HepG2 (cell line): ENCODE measurements around the gene COLGALT1. TPM values are rescaled to one million over a fixed set of nuclear protein-coding genes. Genes with fewer than 3 reads are reported as not detected.

ENCODE experiments used
- ASH2L ChIP-seq: fragments of 300-600, 200-600 bp; sonication (generic); IDR thresholded peaks from 2 replicates; pipeline ENCODE4 v1.7.0; 2017; ENCODE audit warnings: low read depth, mild to moderate bottlenecking, moderate library complexity, mixed read lengths, low read length; ENCODE audit not compliant: insufficient read length
- ATAD3A ChIP-seq: sonication (generic); formaldehyde crosslinking; IDR thresholded peaks from 2 replicates; pipeline ENCODE4 v1.4.0; 2020; ENCODE audit warnings: missing genetic modification reagents
- DNMT3B ChIP-seq: conservative IDR thresholded peaks from 2 replicates; pipeline ENCODE4 v1.6.1; 2016; ENCODE audit warnings: missing biosample characterization, control low read depth
- KDM2A ChIP-seq: sonication (generic); formaldehyde crosslinking; IDR thresholded peaks from 2 replicates; pipeline ENCODE4 v1.4.0; 2020; ENCODE audit warnings: low read depth, missing genetic modification reagents, borderline replicate concordance
- KLF15 ChIP-seq: sonication (generic); formaldehyde crosslinking; IDR thresholded peaks from 2 replicates; pipeline ENCODE4 v1.8.1; 2023; ENCODE audit warnings: borderline replicate concordance, mild to moderate bottlenecking, inconsistent platforms, missing genetic modification reagents, mixed read lengths
- MTF1 ChIP-seq: sonication (generic); formaldehyde crosslinking; IDR thresholded peaks from 2 replicates; pipeline ENCODE4 v1.5.0; 2020; ENCODE audit warnings: missing genetic modification reagents
- SCMH1 ChIP-seq: sonication (generic); formaldehyde crosslinking; IDR thresholded peaks from 2 replicates; pipeline ENCODE4 v1.9.0; 2021; ENCODE audit warnings: missing genetic modification reagents, mild to moderate bottlenecking, borderline replicate concordance
- SMC3 ChIP-seq: IDR thresholded peaks from 2 replicates; pipeline ENCODE4 v1.6.1; 2011; ENCODE audit warnings: low read length, improper control_type of control experiment
- SRSF1 ChIP-seq: fragments of 200-400 bp; formaldehyde crosslinking; optimal IDR thresholded peaks from 2 replicates; pipeline ENCODE3; 2017; ENCODE audit warnings: mild to moderate bottlenecking, low read depth, low read length, moderate library complexity
- TBX2 ChIP-seq: sonication (generic); formaldehyde crosslinking; IDR thresholded peaks from 2 replicates; pipeline ENCODE4 v1.5.0; 2020; ENCODE audit warnings: missing genetic modification reagents, mild to moderate bottlenecking, borderline replicate concordance
- ZNF205 ChIP-seq: IDR thresholded peaks from 2 replicates; pipeline ENCODE4 v1.6.1; 2018; ENCODE audit warnings: missing biosample characterization, missing genetic modification reagents
- ZNF337 ChIP-seq: sonication (generic); formaldehyde crosslinking; IDR thresholded peaks from 2 replicates; pipeline ENCODE4 v1.5.1; 2020; ENCODE audit warnings: missing genetic modification reagents, low read depth, mild to moderate bottlenecking, borderline replicate concordance
- ZNF496 ChIP-seq: sonication (generic); formaldehyde crosslinking; IDR thresholded peaks from 2 replicates; pipeline ENCODE4 v1.8.1; 2023; ENCODE audit warnings: mild to moderate bottlenecking, moderate library complexity, missing genetic modification reagents; ENCODE audit not compliant: insufficient replicate concordance
- ZNF501 ChIP-seq: sonication (generic); formaldehyde crosslinking; IDR thresholded peaks from 2 replicates; pipeline ENCODE4 v1.5.1; 2020; ENCODE audit warnings: mild to moderate bottlenecking, moderate library complexity, missing genetic modification reagents
- ZNF616 ChIP-seq: sonication (generic); formaldehyde crosslinking; IDR thresholded peaks from 2 replicates; pipeline ENCODE4 v1.5.0; 2020; ENCODE audit warnings: low read depth, mild to moderate bottlenecking, missing genetic modification reagents
- ZNF816 ChIP-seq: sonication (generic); formaldehyde crosslinking; IDR thresholded peaks from 2 replicates; pipeline ENCODE4 v1.8.0; 2022; ENCODE audit warnings: missing genetic modification reagents, mild to moderate bottlenecking, borderline replicate concordance
- ZSCAN20 ChIP-seq: sonication (generic); formaldehyde crosslinking; IDR thresholded peaks from 2 replicates; pipeline ENCODE4 v1.4.0; 2020; ENCODE audit warnings: missing genetic modification reagents, mild to moderate bottlenecking, borderline replicate concordance
- polyA plus RNA-seq, 8 experiments: library from polyadenylated mRNA; depleted of rRNA in 3 of 8; stranded (reverse) in 7 of 8; unstranded in 1 of 8; fragments of >200 nt; fragmentation: Illumina TruSeq in 4 of 8; extraction: Trizol in 4 of 8; gene quantifications; 2 replicates each; pipeline versions ENCODE4 v1.2.1 to v1.2.3, GENCODE V29; 2011 to 2016; ENCODE audit warnings: low read depth in 4 of 8, missing spikeins in 1 of 8, mixed read lengths in 1 of 8; ENCODE audit not compliant: insufficient read depth in 1 of 8
- total RNA-seq, 5 experiments: library from RNA; depleted of rRNA; stranded (reverse); fragments of >200 nt; fragmentation: Illumina TruSeq; extraction: Trizol; gene quantifications; 2 replicates each; pipeline ENCODE4 v1.2.3, GENCODE V29; 2016; ENCODE audit warnings: low read depth in 1 of 5
- TF ChIP-seq, protein P1 (sequence below): sonication (generic); formaldehyde crosslinking; IDR thresholded peaks from 2 replicates; pipeline ENCODE4 v1.4.0; 2020; ENCODE audit warnings: missing genetic modification reagents, borderline replicate concordance
- TF ChIP-seq, protein P2 (sequence below): sonication (generic); formaldehyde crosslinking; IDR thresholded peaks from 2 replicates; pipeline ENCODE4 v1.4.0; 2020; ENCODE audit warnings: low read depth, missing genetic modification reagents
- TF ChIP-seq, protein P3 (sequence below): IDR thresholded peaks from 2 replicates; pipeline ENCODE4 v1.6.1; 2012; ENCODE audit warnings: inconsistent platforms

COLGALT1 gene
- total and polyA plus RNA-seq, 2 of the 13 experiments (the other 11 are each of a cell fraction or from before 2014, with no cell fraction given), result 58.0 to 211 TPM

DNA sequence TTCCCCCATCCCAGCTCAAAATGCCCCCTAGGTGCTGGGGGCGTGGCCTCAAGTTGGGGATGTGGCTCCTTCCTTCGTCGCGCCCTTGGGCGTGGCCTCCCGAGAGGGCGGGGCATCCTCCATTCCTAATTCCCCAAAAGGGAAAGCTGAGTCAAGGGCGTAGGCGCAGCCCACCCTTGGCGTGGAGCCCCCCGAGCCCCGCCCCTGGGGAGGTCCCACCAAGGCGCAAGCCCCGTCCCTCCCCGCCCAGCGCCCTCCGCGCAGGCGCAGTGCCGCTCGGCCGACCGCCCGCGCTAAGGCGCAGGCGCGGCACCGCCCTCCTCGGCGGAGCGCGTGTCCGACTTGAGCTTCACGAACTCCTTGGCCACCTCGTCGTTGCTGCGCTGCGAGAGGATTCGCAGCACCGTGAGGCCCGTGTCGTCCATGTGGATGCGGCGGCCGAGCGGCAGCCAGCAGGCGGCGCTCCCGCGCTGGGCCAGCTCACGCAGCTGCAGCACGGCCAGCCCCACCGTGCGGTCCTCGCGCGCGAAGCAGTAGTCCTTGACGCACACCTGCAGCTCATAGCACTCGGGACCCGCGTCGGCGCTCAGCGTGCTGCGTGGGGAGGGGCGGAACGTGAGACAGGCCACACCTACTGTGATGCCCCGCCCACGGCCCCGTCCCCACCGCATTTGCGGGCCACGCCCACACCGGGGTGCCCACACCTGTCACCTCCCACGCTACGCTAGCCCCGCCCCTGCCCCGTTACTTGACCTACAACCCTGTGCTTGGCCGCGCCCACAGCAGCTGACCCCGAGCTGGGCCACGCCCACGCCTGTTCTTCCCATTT, 50.5 kb downstream of the COLGALT1 start (continued):
- TF ChIP-seq ZNF337 (CRISPR knock-in tag), result peak; percentile 98; the same call in 1 of the 2 replicates
- no peak for TF ChIP-seq ATAD3A (CRISPR knock-in tag)
- TF ChIP-seq ZNF501 (CRISPR knock-in tag), result peak; percentile 97
- TF ChIP-seq SMC3, result no peak; the same call in 1 of the 2 replicates
- TF ChIP-seq ZNF496, result peak; percentile 63
- TF ChIP-seq KLF15 (CRISPR knock-in tag), result peak; percentile 97
- peak; percentile 75 for TF ChIP-seq SRSF1
- TF ChIP-seq, protein P1, sequence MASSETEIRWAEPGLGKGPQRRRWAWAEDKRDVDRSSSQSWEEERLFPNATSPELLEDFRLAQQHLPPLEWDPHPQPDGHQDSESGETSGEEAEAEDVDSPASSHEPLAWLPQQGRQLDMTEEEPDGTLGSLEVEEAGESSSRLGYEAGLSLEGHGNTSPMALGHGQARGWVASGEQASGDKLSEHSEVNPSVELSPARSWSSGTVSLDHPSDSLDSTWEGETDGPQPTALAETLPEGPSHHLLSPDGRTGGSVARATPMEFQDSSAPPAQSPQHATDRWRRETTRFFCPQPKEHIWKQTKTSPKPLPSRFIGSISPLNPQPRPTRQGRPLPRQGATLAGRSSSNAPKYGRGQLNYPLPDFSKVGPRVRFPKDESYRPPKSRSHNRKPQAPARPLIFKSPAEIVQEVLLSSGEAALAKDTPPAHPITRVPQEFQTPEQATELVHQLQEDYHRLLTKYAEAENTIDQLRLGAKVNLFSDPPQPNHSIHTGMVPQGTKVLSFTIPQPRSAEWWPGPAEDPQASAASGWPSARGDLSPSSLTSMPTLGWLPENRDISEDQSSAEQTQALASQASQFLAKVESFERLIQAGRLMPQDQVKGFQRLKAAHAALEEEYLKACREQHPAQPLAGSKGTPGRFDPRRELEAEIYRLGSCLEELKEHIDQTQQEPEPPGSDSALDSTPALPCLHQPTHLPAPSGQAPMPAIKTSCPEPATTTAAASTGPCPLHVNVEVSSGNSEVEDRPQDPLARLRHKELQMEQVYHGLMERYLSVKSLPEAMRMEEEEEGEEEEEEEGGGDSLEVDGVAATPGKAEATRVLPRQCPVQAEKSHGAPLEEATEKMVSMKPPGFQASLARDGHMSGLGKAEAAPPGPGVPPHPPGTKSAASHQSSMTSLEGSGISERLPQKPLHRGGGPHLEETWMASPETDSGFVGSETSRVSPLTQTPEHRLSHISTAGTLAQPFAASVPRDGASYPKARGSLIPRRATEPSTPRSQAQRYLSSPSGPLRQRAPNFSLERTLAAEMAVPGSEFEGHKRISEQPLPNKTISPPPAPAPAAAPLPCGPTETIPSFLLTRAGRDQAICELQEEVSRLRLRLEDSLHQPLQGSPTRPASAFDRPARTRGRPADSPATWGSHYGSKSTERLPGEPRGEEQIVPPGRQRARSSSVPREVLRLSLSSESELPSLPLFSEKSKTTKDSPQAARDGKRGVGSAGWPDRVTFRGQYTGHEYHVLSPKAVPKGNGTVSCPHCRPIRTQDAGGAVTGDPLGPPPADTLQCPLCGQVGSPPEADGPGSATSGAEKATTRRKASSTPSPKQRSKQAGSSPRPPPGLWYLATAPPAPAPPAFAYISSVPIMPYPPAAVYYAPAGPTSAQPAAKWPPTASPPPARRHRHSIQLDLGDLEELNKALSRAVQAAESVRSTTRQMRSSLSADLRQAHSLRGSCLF (CRISPR knock-in tag), result peak; percentile 33; the same call in 1 of the 2 replicates
- TF ChIP-seq, protein P2, sequence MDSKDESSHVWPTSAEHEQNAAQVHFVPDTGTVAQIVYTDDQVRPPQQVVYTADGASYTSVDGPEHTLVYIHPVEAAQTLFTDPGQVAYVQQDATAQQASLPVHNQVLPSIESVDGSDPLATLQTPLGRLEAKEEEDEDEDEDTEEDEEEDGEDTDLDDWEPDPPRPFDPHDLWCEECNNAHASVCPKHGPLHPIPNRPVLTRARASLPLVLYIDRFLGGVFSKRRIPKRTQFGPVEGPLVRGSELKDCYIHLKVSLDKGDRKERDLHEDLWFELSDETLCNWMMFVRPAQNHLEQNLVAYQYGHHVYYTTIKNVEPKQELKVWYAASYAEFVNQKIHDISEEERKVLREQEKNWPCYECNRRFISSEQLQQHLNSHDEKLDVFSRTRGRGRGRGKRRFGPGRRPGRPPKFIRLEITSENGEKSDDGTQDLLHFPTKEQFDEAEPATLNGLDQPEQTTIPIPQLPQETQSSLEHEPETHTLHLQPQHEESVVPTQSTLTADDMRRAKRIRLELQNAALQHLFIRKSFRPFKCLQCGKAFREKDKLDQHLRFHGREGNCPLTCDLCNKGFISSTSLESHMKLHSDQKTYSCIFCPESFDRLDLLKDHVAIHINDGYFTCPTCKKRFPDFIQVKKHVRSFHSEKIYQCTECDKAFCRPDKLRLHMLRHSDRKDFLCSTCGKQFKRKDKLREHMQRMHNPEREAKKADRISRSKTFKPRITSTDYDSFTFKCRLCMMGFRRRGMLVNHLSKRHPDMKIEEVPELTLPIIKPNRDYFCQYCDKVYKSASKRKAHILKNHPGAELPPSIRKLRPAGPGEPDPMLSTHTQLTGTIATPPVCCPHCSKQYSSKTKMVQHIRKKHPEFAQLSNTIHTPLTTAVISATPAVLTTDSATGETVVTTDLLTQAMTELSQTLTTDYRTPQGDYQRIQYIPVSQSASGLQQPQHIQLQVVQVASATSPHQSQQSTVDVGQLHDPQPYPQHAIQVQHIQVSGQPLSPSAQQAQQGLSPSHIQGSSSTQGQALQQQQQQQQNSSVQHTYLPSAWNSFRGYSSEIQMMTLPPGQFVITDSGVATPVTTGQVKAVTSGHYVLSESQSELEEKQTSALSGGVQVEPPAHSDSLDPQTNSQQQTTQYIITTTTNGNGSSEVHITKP, result no peak
- TF ChIP-seq, protein P3, sequence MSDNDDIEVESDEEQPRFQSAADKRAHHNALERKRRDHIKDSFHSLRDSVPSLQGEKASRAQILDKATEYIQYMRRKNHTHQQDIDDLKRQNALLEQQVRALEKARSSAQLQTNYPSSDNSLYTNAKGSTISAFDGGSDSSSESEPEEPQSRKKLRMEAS, result peak; percentile 97
- peak; percentile 24 for TF ChIP-seq ASH2L
- peak; percentile 98 for TF ChIP-seq ZNF616 (CRISPR knock-in tag)
- TF ChIP-seq ZSCAN20 (CRISPR knock-in tag), result peak; percentile 99
- TF ChIP-seq MTF1 (CRISPR knock-in tag), result peak; percentile 91
- TF ChIP-seq ZNF816 (CRISPR knock-in tag), result peak; percentile 85; the same call in 1 of the 2 replicates
- no peak for TF ChIP-seq DNMT3B (CRISPR knock-in tag)
- TF ChIP-seq TBX2, result peak; percentile 97
- TF ChIP-seq KDM2A, result peak; percentile 87
- TF ChIP-seq SCMH1 (CRISPR knock-in tag), result no peak
- peak; percentile 94 for TF ChIP-seq ZNF205 (CRISPR knock-in tag)
